ENCODE measurements around the gene MCRIP1.

Gene MCRIP1

DNA sequence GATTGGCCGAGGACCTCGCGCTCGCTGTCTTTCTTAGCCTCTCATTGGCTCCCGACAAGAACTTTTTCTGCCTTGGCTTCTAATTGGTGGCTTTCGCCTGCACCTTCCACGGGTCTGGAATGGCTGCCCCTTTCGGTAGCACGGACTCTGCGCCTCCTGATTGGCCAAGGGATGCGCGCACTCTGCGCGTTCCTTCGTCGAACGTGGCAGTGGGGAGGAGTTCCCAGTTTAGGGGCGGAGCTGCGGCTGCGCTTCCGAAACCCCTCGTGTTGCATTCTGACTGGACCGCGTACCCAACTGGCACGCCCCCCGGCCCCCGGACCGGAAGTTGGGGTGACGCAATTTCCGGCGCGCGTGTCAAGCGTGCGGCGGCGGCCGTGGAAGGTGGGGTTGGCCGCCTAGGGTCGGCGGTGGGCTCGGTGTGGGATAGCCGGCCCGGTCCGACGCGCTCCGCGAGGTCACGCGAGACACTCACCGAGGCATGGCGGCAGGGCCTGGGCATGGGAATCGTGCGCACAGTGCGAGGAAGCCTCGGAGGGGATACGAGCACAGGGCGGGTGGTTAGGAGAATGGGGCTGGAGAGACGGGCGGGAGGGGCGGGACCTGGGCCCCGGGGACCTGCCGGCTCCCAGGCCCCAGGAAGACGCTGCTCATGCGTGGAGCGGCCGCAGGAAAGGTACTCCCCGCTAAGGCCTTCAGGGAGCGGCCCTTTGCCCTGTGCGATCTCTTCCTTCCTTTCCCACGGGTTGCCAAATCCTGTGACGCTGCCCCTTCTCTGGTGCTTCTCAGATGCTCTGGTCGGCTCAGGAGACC, 27.9 kb upstream of the MCRIP1 start:
- DNase-seq (ENCODE audit: low read depth): peak; percentile 99

DNA sequence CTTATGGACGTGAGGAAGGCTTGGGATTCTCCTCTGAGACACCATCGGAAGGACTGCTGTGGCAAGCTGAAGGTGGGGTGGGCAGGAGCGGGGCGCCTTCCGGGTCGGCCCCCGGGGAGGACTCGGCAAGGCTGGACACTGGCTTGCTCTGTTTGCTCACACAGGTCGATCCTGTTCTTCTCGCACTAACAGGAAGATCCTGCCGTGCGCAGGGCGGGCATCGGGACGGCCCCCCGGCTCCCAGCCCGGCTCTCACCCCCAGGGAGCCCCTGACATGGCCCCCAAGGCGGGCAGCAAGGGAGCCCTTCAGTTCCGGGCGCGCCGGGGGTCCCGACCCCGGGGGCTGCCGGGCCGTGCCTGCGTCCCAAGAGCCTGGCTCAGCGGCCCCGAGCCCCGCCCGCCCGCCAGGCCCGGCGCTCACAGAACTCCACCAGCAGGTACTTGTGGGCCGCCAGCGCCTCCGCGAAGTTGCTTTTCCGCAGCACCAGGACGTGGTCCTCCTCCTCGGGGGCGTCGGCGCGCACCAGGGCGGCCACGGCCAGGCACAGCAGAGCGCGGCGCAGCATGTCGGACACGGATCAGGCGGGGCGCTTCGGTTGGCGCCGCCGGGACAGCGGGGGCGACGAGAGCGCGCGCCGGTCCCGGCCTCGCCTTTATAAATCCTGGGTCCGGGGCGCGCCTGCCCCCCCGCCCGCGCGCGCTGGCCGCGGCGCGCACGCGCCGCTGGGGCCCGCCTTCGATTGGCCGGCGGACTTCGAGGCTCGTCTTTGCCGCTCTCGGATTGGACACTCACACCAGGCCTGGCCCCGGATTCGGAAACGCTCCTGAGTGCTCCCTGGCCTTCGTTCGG, 27.0 kb upstream of the MCRIP1 start, which contains the start of gene P4HB:
TSS of gene P4HB (minus strand) at position 630 of the 850 bp plus-strand sequence. CDS start at position 566, 64 bp downstream.
- DNase-seq (ENCODE audit: low read depth): no peak

DNA sequence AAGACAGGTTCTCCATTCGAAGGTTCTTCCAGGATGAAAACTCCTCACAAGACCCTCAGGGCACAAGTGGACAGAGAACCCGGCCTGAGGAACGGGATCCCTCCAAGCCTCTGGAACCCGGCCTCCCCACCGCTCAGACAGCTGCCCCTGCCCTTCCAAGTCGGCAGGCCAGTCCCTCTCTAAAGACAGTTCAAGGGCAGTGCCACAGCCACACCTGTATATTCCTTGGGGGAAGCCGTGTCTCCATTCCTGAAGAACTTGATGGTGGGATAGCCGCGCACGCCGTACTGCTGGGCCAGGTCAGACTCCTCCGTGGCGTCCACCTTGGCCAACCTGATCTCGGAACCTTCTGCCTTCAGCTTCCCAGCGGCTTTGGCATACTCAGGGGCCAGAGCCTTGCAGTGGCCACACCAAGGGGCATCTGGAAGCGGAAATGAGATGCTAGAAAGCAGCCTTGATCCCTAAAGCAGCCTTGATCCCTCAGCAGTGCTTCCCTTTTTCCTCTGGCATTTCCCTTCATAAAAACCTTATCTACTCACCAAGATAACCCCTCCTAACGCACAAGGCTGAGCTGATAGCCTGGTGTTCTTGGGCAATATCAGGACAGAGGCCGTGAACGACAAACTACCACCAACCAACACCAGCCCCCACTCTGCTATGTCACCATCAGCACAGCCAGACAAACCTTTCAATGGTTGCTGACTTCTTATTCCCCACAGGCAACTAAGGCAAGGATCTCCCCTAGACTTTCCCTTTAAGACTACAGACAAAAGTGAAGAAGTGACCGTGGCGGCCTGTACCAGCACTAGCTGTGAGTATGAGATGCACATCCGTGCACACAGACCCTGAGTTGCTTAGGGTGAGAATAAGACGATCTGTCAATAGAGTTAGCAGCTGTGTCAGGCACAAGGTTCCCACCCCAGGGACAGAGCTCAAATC, 26.1 kb upstream of the MCRIP1 start:
- DNase-seq (ENCODE audit: low read depth): no peak

DNA sequence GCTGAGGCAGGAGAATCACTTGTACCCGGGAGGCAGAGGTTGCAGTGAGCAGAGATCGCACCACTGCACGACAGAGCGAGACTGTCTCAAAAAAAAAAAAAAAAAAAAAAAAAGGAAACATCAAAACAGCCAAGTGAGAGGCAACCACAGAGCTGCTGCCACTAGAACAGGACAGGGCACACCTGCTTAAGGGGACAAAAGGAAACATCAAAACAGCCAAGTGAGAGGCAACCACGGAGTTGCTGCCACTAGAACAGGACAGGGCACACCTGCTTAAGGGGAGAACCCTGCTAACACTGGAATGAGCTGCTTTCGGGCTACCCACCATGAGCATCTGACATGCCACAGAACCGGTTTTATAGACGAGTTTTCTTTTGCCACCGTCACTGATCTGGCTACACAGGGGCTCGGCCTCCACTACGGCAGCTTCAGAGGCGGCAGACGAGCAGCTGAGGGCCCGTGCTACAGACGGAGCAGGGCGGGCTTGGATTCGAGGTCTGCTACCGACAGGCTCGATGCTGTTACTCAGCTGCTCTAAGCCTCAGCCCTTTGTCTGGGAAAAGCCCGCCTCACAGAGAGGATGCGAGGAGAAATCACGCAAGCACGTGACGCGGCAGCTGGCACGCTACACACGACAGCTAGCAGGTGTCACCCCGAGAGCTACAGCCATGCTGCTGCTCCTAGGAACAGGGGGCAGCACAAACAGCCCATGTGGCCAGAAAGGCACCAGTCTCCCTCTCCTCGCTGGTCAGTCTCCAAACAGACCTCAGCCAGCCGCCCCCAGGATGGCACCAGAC, 25.3 kb upstream of the MCRIP1 start:
- DNase-seq (ENCODE audit: low read depth): no peak

DNA sequence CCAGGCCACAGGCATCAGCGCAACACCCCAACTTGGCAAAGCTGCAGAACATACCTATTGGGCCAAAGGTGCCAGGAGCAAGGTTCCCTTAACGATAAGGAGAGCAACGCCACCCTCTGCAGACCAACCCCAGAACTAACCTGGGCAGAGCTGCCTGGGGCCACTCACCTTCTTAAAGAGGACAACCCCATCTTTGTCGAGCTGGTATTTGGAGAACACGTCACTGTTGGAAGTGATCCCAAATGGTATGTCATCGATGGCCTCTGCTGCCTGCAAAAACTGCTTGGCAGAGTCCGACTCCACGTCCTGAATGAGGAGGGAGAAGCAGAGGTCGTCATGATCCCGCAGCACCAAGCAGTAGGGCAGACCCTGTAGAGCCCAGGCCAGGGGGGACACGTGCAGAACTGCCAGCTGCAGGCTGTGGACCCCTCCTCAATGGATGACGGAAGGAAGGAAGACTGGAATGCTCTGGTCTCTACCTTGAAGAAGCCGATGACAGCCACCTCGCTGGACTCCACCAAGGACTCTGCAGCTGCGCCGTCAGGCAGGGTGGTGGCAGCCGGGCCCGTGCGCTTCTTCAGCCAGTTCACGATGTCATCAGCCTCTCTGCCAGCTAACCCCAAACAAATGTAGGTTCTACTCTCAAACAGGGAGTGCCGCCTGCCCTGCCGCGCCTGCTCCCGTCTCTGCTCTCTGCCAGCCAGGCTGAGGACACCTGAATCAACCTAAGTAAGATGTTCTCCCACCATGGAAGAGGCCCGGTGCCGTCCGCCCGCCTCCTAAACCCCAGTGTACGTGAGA, 22.1 kb upstream of the MCRIP1 start:
- no peak for DNase-seq (ENCODE audit: low read depth)

DNA sequence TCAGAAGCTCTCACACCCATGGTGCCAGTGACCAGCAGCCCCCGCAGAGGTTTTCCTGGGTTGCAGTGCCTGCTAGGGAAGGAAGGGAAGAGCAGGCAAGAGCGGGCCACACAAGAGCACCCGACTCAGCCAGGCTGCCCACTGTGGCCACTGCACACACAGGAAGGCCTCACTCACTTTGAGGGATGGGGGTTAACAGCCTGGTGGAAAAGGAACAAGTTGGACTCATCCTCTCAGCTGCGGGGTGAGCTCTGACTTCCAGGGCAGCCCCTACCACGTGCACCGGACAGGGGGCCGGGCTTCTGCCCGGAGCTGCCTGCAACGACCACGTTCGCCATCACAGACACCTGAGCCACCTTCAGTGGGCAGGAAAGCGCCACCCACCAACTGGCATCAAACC, 19.1 kb upstream of the MCRIP1 start:
- DNase-seq (ENCODE audit: low read depth): no peak

DNA sequence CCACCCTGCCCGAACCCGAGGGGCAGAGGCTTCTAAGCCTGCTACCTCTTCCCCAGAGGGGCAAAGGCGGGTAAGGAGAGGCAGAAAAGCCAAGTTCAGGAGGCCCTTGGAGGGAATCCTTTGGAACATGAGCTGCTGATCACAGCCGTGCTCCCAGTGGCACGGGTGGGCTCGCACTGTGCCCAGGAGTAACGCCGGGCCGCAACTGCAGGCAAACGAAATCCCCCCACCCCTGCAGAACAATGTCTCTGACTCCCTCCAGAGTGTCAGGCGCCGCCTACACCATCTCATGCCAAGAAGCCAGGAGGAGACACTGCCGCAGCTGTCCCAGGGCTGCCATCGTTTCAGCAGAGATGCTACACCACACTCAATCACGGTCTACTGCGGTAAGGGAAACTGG, 18.3 kb upstream of the MCRIP1 start:
- DNase-seq (ENCODE audit: low read depth): no peak

DNA sequence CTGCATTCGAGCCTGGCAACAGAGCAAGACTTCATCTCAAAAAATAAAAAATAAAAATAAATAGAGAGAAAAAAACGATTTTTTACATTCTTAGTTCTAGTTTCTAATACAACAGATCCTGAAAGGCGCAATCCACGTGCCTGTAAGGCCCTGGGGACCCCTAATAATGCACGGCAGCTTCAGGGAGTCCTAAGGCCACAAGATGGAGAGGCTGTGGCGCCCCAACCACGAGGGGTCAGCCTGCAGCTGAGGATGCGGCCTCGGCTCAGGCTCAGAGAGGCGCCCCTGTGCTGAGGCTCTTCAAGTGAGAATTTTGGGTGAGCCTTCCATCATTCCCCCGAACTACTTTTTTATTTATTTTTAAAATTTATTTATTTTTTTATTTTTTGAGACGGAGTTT, 16.4 kb upstream of the MCRIP1 start:
- no peak for DNase-seq (ENCODE audit: low read depth)

DNA sequence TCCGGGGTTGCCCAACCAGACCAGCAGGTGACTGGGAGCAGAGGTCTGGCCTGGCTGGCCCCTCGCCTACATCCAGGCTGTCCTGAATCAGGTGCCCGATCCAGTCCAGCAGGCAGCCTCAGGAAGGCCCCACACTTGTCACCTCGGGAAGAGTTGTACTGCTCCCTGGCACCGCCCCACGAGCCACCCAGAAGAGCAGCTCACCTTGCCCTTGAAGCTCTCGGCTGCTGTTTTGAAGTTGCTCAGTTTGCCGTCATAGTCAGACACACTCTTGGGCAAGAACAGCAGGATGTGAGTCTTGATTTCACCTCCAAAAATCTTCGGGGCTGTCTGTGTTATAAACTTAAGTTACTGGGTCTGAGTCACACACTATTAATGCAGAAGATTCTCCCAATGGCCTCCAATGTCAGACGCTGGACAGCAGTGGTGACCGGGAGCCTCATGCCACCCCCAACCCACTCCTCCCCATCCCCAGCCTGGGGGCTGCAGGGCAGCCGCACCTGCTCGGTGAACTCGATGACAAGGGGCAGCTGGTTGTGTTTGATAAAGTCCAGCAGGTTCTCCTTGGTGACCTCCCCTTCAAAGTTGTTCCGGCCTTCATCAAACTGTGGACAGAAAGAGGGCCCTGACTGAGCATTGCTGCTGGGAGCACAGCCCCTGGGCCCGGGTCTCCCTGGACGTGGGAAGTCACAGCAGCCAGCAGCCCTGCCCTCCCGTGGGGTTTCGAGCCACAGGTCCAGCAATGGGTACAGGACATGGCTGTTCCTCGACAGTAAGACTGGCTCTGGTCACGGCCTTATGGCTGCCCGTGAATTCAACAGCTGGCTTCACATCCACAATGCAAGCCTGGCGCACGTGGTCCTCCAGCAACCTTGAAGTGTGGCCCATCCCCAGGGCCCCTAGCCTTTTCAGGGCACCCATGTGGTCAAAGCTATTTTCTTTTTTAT, 13.9 kb upstream of the MCRIP1 start:
- no peak for DNase-seq (ENCODE audit: low read depth)

DNA sequence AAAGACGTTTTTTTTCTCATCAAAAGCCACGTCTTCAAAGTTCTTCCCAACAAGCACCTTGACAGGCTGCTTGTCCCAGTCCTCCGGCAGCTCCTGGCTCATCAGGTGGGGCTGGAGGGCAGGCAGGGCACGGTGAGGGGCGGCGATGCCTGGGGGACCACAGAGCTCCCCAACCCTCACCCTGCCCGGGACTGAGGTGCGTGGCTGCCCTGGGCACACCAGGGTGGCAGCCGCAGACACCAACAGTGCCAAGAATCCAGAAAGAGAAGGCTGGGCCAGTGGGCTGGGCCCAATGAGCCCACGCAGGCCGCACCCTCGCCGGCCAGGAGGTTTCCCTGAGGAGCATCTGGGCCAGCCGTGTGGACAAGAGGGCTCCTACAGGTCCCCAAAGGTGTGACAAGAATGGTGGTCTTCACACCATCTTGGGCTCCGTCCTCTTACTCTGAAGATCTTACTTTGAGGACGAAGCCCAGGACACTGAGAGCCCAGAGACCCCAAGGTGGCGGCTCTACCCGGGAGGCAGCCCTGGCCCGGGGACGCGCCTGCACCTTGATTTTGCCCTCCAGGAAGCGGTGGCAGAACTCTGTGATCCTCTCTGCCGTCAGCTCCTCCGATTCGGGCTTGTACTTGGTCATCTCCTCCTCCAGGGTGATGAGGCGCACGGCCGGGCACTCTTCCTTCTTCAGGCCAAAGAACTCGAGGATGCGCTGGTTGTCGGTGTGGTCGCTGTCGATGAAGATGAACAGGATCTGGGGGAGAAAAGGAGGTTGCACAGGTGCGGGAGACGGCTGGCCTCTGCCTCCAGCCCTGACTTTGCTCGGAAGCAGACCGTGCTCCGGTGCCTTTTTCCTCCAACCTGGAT, 13.0 kb upstream of the MCRIP1 start:
- DNase-seq (ENCODE audit: low read depth): no peak

DNA sequence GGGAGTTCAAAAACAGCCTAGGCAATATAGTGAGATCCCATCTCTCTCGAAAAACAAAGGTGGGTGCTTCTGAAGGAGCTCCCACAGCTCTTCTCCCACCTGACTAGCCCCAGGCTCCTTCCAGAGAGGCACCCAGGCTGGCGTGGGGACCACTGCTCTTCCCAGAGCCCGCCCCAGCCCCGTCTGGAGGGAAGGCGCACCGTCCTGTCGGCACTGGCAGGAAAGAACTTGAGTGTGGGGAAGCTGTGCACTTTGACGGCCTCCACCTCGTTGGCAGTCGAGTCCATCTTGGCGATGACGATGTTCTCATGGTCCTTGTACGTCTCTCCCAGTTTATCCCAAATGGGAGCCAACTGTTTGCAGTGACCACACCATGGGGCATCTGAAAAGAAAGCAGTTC, 12.3 kb upstream of the MCRIP1 start:
- DNase-seq (ENCODE audit: low read depth): no peak

DNA sequence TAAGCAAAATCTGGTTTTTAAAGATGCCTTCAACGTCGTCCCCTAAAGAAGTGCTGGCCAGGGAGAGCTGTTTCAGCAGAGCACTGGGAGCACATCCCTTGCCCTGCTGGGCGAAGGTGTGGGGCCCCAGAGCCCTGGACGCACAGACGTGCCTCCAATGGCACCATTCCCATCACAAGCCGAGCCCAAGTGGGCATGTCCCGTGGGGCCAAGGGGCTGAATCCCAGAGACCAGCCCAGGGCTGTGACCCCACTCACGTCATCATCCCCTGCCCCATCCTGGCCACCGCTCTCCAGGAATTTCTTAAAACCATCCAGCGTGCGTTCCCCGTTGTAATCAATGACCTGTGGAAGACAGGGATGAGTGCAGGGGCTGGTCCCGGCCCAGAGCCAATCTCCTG, 11.8 kb upstream of the MCRIP1 start:
- DNase-seq (ENCODE audit: low read depth): no peak

DNA sequence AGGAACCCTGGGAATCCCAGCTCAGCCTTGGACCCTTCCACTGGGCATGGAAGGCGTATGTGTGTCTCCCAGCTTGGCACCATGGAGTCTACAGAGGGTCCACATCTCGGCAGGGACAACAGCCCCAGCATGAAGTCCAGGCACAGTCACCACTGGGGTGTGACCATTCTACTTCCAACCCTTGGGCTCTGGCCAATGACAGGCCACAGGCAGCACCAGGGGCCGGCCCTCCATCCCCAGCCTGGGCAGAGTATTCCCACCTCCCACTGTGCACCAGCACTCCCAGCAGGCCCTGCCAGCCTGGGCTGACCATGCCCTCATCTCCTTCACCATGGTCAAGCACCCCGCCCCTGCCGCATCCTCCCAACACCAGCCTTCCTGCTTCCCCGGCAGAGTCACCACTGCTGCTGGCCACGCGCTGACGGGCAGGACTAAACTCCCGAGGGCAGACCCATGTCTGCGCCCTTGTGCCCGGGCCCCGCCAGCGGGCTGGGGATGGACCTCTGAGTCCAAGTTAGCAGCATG, 11.3 kb upstream of the MCRIP1 start:
- DNase-seq (ENCODE audit: low read depth): no peak

DNA sequence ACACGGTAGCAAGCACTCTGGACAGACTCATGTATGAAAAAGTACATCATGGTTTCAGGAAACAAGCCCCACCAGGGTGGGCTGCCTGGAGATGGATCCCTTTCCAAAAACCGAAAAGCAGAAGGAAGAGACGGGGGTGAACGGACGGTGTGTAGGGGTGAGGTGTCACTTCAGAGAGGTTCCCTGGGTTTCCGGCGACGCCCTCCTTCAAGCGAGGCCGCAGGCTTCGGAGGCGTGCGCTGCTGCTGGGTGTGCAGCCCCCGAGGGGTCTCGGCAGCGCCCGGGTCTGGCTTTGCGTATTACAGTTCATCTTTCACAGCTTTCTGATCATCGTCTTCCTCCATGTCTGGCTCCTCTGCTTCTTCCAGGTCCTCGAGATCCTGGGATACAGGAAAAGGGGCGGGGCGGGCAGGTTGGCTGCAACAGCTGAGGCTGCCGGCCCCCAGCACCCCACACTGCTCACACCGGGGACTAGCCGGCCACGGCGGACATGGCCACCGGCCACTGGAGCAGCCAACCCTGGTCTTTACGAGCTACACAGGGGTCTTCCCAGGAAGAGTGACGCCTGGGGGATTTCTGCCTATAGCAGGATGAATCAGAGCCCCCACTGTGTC, 10.7 kb upstream of the MCRIP1 start:
- no peak for DNase-seq (ENCODE audit: low read depth)

DNA sequence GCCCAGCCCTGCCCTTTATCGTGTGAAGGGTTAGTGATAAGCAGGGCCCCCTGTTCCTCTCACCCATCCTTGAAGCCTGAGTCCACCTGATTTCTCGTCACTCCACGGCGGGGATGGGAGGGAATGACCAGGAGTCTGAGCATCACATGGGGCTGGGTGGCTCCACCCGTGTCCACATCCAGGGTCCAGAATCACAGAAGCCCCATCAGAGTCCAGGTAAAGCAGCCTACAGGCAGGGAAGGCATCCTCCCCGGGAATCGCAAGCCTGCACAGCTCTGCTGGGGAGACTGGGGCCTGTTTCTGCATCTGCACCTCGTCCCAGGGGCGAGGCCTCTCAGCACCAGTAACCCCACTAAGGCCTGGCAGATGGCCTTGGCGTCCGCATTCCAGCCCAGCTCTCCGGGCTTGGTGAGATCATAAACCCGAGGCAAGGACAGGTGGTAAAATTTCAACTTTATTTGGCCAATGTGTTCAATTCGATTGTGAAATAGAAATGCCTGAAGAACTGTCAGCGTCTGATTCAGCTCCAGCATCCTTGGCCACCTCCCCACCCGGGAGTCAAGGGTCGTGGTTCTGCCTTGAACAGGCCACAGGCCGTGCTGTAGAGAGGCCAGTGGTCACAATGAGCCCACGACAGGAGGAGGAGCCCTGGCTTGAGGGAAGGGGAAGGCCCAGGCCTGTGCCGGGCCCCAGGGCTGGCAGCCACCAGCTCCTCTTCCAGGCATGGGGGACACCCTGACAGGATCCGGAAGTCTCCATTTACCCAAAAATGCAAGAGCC, 9.8 kb upstream of the MCRIP1 start:
- DNase-seq (ENCODE audit: low read depth): no peak

DNA sequence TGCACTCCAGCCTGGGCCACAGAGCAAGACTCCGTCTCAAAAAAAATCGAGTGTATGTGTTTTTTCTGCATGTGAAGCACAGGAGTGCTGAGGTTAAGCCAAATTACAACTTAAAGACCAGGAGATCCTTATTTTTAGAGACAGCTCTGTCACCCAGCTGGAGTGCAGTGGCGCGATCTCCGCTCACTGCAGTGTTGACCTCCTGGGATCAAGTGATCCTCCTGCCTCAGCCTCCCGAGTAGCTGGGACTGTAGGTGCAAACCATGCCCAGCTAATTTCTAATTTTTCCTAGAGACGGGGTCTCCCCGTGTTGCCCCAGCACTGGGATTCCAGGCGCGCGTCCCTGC, 9.3 kb upstream of the MCRIP1 start:
- no peak for DNase-seq (ENCODE audit: low read depth)

DNA sequence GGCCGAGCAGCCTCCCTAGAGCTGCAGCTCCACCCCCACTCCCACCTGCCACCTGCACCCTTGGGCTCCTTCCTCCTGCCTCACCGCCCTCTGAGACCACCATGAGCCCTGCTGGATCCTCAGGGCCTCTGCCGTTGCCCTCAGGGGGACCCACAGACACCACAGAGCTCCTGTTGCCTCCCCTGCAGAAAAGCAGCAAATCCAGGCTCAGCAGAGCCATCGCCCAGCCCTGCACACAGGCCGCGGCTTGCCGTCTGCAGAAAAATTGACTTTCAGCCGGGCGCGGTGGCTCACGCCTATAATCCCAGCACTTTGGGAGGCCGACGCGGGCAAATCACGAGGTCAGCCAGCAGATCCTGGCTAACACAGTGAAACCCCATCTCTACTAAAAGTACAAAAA, 8.8 kb upstream of the MCRIP1 start:
- DNase-seq (ENCODE audit: low read depth): no peak
